Measurements from ENCODE around the gene EPB41L2. TPM values are rescaled to one million over a fixed set of nuclear protein-coding genes. Genes with fewer than 3 reads are reported as not detected.

Gene EPB41L2
- total and polyA plus RNA-seq, 2 experiments from 2014 or later, result 76.2 to 91.7 TPM

DNA sequence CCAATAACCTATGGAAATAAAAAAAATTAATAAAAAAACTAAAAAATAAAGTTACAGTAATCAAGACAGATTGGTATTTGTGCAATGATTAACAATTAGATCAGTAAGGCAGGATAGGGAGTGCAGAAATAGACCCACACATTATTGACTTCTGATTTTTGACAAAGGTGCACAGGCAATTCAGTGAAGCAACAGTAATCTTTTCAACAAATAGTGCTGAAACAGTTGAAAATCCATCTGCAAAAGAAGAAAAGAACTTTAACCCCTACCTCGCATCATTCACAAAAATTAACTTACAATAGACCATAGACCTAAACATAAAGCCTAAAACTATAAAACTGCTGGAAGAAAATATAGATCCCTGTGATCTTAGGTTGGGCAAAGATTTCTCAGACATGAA is 240.3 kb downstream of the EPB41L2 start:
- H3K79me2 ChIP-seq (replicated peaks; ENCODE audit: insufficient read depth), result no peaks in the 10 kb centered on the region
- H3K36me3 Mint-ChIP-seq (ENCODE audit: low read depth), result no peaks in the 10 kb centered on the region
- no peak overlapping the region for H3K27ac Mint-ChIP-seq
- 0 out of 2 replicates have a peak, but pooled peaks cover 1% of the 10 kb centered on the region for H3K36me3 ChIP-seq (ENCODE audit: insufficient read depth)
- peaks cover 12% of the 10 kb centered on the region for H3K9me2 ChIP-seq (ENCODE audit: insufficient read depth)
- no peak for TF ChIP-seq EZH2phosphoT487 (IDR thresholded peaks at IDR 0.05; ENCODE audit: unreplicated experiment)
- no peak for TF ChIP-seq NANOG (IDR thresholded peaks at IDR 0.05; ENCODE audit: borderline replicate concordance)
- no peak for TF ChIP-seq ZNF331 (CRISPR knock-in tag; IDR thresholded peaks at IDR 0.05; ENCODE audit: low read depth)
- no peak for TF ChIP-seq CREB1 (CRISPR knock-in tag; IDR thresholded peaks at IDR 0.05; ENCODE audit: low read depth)
- TF ChIP-seq, protein P1, sequence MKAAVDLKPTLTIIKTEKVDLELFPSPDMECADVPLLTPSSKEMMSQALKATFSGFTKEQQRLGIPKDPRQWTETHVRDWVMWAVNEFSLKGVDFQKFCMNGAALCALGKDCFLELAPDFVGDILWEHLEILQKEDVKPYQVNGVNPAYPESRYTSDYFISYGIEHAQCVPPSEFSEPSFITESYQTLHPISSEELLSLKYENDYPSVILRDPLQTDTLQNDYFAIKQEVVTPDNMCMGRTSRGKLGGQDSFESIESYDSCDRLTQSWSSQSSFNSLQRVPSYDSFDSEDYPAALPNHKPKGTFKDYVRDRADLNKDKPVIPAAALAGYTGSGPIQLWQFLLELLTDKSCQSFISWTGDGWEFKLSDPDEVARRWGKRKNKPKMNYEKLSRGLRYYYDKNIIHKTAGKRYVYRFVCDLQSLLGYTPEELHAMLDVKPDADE (IDR thresholded peaks at IDR 0.05), result no peak
- TF ChIP-seq JUNB (IDR thresholded peaks at IDR 0.05; ENCODE audit: unreplicated experiment), result no peak
- no peak for TF ChIP-seq POLR2AphosphoS5 (IDR thresholded peaks at IDR 0.05; ENCODE audit: low read depth)
- TF ChIP-seq, protein P2, sequence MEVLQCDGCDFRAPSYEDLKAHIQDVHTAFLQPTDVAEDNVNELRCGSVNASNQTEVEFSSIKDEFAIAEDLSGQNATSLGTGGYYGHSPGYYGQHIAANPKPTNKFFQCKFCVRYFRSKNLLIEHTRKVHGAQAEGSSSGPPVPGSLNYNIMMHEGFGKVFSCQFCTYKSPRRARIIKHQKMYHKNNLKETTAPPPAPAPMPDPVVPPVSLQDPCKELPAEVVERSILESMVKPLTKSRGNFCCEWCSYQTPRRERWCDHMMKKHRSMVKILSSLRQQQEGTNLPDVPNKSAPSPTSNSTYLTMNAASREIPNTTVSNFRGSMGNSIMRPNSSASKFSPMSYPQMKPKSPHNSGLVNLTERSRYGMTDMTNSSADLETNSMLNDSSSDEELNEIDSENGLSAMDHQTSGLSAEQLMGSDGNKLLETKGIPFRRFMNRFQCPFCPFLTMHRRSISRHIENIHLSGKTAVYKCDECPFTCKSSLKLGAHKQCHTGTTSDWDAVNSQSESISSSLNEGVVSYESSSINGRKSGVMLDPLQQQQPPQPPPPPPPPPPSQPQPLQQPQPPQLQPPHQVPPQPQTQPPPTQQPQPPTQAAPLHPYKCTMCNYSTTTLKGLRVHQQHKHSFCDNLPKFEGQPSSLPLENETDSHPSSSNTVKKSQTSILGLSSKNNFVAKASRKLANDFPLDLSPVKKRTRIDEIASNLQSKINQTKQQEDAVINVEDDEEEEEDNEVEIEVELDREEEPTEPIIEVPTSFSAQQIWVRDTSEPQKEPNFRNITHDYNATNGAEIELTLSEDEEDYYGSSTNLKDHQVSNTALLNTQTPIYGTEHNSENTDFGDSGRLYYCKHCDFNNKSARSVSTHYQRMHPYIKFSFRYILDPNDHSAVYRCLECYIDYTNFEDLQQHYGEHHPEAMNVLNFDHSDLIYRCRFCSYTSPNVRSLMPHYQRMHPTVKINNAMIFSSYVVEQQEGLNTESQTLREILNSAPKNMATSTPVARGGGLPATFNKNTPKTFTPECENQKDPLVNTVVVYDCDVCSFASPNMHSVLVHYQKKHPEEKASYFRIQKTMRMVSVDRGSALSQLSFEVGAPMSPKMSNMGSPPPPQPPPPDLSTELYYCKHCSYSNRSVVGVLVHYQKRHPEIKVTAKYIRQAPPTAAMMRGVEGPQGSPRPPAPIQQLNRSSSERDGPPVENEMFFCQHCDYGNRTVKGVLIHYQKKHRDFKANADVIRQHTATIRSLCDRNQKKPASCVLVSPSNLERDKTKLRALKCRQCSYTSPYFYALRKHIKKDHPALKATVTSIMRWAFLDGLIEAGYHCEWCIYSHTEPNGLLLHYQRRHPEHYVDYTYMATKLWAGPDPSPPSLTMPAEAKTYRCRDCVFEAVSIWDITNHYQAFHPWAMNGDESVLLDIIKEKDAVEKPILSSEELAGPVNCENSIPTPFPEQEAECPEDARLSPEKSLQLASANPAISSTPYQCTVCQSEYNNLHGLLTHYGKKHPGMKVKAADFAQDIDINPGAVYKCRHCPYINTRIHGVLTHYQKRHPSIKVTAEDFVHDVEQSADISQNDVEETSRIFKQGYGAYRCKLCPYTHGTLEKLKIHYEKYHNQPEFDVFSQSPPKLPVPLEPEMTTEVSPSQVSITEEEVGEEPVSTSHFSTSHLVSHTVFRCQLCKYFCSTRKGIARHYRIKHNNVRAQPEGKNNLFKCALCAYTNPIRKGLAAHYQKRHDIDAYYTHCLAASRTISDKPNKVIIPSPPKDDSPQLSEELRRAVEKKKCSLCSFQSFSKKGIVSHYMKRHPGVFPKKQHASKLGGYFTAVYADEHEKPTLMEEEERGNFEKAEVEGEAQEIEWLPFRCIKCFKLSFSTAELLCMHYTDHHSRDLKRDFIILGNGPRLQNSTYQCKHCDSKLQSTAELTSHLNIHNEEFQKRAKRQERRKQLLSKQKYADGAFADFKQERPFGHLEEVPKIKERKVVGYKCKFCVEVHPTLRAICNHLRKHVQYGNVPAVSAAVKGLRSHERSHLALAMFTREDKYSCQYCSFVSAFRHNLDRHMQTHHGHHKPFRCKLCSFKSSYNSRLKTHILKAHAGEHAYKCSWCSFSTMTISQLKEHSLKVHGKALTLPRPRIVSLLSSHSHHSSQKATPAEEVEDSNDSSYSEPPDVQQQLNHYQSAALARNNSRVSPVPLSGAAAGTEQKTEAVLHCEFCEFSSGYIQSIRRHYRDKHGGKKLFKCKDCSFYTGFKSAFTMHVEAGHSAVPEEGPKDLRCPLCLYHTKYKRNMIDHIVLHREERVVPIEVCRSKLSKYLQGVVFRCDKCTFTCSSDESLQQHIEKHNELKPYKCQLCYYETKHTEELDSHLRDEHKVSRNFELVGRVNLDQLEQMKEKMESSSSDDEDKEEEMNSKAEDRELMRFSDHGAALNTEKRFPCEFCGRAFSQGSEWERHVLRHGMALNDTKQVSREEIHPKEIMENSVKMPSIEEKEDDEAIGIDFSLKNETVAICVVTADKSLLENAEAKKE (CRISPR knock-in tag; IDR thresholded peaks at IDR 0.05), result no peak
- no peak for TF ChIP-seq STAT1 (IDR thresholded peaks at IDR 0.05; ENCODE audit: unreplicated experiment)
- TF ChIP-seq, protein P3, sequence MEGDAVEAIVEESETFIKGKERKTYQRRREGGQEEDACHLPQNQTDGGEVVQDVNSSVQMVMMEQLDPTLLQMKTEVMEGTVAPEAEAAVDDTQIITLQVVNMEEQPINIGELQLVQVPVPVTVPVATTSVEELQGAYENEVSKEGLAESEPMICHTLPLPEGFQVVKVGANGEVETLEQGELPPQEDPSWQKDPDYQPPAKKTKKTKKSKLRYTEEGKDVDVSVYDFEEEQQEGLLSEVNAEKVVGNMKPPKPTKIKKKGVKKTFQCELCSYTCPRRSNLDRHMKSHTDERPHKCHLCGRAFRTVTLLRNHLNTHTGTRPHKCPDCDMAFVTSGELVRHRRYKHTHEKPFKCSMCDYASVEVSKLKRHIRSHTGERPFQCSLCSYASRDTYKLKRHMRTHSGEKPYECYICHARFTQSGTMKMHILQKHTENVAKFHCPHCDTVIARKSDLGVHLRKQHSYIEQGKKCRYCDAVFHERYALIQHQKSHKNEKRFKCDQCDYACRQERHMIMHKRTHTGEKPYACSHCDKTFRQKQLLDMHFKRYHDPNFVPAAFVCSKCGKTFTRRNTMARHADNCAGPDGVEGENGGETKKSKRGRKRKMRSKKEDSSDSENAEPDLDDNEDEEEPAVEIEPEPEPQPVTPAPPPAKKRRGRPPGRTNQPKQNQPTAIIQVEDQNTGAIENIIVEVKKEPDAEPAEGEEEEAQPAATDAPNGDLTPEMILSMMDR (conservative IDR thresholded peaks at IDR 0.05; ENCODE audit: low read depth in 2 of 2), result no peak
- TF ChIP-seq ZNF114 (CRISPR knock-in tag; IDR thresholded peaks at IDR 0.05), result no peak
- TF ChIP-seq, protein P4, sequence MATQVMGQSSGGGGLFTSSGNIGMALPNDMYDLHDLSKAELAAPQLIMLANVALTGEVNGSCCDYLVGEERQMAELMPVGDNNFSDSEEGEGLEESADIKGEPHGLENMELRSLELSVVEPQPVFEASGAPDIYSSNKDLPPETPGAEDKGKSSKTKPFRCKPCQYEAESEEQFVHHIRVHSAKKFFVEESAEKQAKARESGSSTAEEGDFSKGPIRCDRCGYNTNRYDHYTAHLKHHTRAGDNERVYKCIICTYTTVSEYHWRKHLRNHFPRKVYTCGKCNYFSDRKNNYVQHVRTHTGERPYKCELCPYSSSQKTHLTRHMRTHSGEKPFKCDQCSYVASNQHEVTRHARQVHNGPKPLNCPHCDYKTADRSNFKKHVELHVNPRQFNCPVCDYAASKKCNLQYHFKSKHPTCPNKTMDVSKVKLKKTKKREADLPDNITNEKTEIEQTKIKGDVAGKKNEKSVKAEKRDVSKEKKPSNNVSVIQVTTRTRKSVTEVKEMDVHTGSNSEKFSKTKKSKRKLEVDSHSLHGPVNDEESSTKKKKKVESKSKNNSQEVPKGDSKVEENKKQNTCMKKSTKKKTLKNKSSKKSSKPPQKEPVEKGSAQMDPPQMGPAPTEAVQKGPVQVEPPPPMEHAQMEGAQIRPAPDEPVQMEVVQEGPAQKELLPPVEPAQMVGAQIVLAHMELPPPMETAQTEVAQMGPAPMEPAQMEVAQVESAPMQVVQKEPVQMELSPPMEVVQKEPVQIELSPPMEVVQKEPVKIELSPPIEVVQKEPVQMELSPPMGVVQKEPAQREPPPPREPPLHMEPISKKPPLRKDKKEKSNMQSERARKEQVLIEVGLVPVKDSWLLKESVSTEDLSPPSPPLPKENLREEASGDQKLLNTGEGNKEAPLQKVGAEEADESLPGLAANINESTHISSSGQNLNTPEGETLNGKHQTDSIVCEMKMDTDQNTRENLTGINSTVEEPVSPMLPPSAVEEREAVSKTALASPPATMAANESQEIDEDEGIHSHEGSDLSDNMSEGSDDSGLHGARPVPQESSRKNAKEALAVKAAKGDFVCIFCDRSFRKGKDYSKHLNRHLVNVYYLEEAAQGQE (IDR thresholded peaks at IDR 0.05; ENCODE audit: unreplicated experiment), result no peak
- no peak for TF ChIP-seq EZH2 (IDR thresholded peaks at IDR 0.05; ENCODE audit: low read depth, unreplicated experiment)
- no peak overlapping the region for H2AFZ ChIP-seq
- DNase-seq (ENCODE audit: low spot score) (no peak), ATAC-seq (no peak)
- no peak overlapping the region for H3K4me3 ChIP-seq
- peaks cover 2% of the 10 kb centered on the region for H3K27me3 Mint-ChIP-seq (ENCODE audit: insufficient read depth, low read depth, poor library complexity)
- H3K4me1 Mint-ChIP-seq, result peaks cover 18% of the 10 kb centered on the region
- no peak overlapping the region for H3K27ac ChIP-seq (ENCODE audit: low read depth)
- 0 out of 2 replicates have a peak, but pooled peaks cover 3% of the 10 kb centered on the region for H3F3A ChIP-seq (replicated peaks; ENCODE audit: low read depth)
- H3K4me1 ChIP-seq (ENCODE audit: insufficient read depth), result peaks cover 12% of the 10 kb centered on the region
- H3K4me2 ChIP-seq, result no peak overlapping the region
- no peaks in the 10 kb centered on the region for H4K20me1 ChIP-seq (replicated peaks; ENCODE audit: insufficient read depth)
- no peaks in the 10 kb centered on the region for H3K9me3 Mint-ChIP-seq
- no peak overlapping the region for H3K4me3 Mint-ChIP-seq
- H3K27me3 ChIP-seq (ENCODE audit: insufficient read depth), result no peaks in the 10 kb centered on the region

Measured in GM23338 (cell line).